Mesothelial cell of epicardium (in vitro differentiated cells): ENCODE results near the gene DHODH. TPM values are rescaled to one million over a fixed set of nuclear protein-coding genes. Genes with fewer than 3 reads are reported as not detected.
"Not testable (repeated sequence)": the region's sequence is repeated elsewhere in the genome, so short reads cannot be mapped to it uniquely, and the experiment has no call there.

Experiments used
- DNase-seq, 2 experiments: peaks; one replicate each; pipeline ENCODE4 v3.0.0; 2021; ENCODE audit warnings: low spot score in 2 of 2; ENCODE audit not compliant: unreplicated experiment in 2 of 2
- H3K27ac Mint-ChIP-seq: 2 replicates; pipeline ENCODE4 v1.8.0; 2021; ENCODE audit warnings: mixed read lengths
- H3K27me3 Mint-ChIP-seq: 2 replicates; pipeline ENCODE4 v1.8.0; 2021; ENCODE audit warnings: low read depth, mixed read lengths
- H3K36me3 Mint-ChIP-seq: 2 replicates; pipeline ENCODE4 v1.8.0; 2021; ENCODE audit warnings: mixed read lengths
- H3K4me1 Mint-ChIP-seq: 2 replicates; pipeline ENCODE4 v1.8.0; 2021; ENCODE audit warnings: mixed read lengths
- H3K4me3 Mint-ChIP-seq: 2 replicates; pipeline ENCODE4 v1.8.0; 2021; ENCODE audit warnings: mild to moderate bottlenecking, moderate library complexity, mixed read lengths
- H3K9me3 Mint-ChIP-seq: 2 replicates; pipeline ENCODE4 v1.8.0; 2021; ENCODE audit warnings: mixed read lengths
- total RNA-seq: library from RNA; stranded (reverse); gene quantifications from 3 replicates; pipeline ENCODE4 v1.2.1, GENCODE V29; 2021
- TF ChIP-seq, protein P1 (sequence below): fragments of 200-600 bp; sonication (generic); IDR thresholded peaks from one replicate; pipeline ENCODE4 v1.5.0; 2021; ENCODE audit warnings: antibody characterized with exemption; ENCODE audit not compliant: unreplicated experiment

DHODH gene
- total RNA-seq, 1 donor from 2014 or later: 11.7 TPM

DNA sequence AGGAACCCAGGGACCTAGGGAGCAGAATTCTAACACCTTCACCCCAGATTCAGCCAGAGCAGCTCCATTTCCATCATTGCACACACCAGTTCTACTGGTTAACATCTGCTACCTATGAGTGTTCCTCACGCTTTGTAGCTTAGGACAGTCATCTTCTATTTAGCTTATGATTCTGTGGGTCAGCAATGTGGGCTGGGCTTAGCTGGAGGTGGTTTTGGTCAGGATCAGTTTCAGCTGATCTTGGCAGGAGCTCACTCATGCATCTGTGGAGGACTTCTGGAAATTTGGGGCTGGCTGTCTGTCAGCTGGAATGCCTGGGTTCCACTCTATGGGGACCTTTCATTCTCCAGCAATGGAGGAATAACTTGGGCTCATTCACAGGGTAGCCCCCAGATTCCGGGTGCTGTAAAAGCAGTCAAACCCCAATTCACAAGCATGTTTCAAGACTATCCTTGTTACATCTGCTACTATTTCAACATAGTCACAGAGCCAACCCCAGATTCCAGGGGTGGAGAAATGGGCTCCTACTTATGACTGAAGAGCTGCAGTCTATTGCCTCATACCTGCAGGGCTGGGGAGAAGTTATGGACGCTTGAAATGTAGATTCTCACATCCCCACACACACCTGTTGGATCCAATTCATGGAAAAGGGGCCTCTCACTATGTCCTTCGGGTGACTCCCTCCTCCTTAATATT lies 42.4 kb downstream of the DHODH start:
- no peak for DNase-seq
- Mint-ChIP-seq H3K27ac (no peak overlapping the region), H3K4me1 (no peaks in the 10 kb centered on the region), H3K9me3 (peaks cover 14% of the 10 kb centered on the region), H3K27me3 (peaks cover 10% of the 10 kb centered on the region), H3K36me3 (peaks cover 3% of the 10 kb centered on the region), H3K4me3 (no peak overlapping the region)
- TF ChIP-seq, protein P1, sequence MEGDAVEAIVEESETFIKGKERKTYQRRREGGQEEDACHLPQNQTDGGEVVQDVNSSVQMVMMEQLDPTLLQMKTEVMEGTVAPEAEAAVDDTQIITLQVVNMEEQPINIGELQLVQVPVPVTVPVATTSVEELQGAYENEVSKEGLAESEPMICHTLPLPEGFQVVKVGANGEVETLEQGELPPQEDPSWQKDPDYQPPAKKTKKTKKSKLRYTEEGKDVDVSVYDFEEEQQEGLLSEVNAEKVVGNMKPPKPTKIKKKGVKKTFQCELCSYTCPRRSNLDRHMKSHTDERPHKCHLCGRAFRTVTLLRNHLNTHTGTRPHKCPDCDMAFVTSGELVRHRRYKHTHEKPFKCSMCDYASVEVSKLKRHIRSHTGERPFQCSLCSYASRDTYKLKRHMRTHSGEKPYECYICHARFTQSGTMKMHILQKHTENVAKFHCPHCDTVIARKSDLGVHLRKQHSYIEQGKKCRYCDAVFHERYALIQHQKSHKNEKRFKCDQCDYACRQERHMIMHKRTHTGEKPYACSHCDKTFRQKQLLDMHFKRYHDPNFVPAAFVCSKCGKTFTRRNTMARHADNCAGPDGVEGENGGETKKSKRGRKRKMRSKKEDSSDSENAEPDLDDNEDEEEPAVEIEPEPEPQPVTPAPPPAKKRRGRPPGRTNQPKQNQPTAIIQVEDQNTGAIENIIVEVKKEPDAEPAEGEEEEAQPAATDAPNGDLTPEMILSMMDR: no peak

DNA sequence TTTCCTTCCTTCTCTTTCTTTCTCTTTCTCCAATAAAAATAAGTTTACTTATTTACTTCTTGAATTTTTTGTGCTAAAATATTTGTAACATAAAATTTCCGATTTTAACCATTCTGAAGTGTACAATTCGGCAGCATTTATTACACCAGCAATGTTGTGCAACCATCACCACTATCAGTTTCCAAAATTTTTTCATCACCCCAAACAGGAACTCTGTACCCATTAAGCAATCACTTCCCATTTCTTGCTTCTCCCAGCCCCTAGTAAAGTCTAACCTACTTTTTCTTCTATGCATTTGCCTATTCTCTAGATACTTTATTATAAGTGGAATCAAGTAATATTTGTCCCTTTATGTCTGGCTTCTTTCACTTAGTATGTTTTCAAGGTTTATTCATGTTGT lies 43.3 kb downstream of the DHODH start:
- no peak for DNase-seq
- Mint-ChIP-seq H3K27ac (no peak overlapping the region), H3K4me3 (no peak overlapping the region), H3K4me1 (no peaks in the 10 kb centered on the region), H3K9me3 (peaks cover 14% of the 10 kb centered on the region), H3K27me3 (peaks cover 10% of the 10 kb centered on the region), H3K36me3 (peaks cover 3% of the 10 kb centered on the region)
- TF ChIP-seq, protein P1: no peak

DNA sequence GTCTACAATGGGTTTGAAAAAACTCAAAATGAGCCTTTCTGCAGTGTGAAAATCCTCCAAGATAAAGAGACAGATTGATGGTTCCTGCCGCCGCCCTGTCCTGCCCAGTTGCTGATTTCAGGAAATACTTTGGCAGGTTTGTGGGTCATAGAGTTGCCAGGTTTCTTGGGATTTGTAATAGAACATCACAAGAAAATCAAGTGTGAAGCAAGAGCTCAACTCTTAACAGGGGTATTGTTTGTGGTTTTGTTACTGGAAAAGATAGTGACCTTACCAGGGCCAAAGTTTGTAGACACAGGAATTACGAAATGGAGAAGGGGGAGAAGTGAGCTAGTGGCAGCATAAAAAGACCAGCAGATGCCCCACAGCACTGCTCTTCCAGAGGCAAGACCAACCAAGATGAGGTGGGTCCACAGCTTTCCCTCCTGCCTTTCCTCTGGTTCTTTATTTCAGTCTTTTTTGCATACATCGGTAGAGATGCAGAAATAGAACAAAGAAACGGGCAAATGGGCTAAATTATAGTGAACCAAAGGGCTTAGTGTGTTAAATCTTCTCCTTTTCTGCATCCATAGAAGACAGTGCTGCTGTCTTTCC lies 45.8 kb downstream of the DHODH start, which contains the start of gene HP:
Gene HP (plus strand): TSS at position 252 of the 594 bp plus-strand sequence. CDS start 148 bp downstream, at position 400.
- H3K4me1 Mint-ChIP-seq, DNase-seq, H3K27ac Mint-ChIP-seq, H3K4me3 Mint-ChIP-seq, H3K9me3 Mint-ChIP-seq, H3K36me3 Mint-ChIP-seq: not testable (repeated sequence)
- H3K27me3 Mint-ChIP-seq: peaks cover 12% of the 10 kb centered on the region

DNA sequence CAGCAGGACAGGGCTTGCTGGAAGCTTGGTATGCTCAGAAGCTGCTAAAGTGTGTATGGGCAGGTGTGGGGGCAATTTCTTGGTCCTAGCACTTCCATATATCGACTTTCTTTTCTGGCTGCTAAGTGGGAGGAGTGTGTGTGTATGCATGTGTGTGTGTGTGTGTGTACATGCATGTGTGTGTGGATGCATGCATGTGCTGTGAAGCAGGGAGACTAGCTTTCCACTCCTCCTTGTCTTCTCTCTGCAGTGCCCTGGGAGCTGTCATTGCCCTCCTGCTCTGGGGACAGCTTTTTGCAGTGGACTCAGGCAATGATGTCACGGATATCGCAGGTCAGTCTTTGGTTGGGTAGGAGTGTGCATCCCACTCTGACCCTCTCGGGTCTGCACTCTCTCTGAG lies 47.4 kb downstream of the DHODH start:
- Mint-ChIP-seq H3K4me1 (no peaks in the 10 kb centered on the region), H3K9me3 (no peaks in the 10 kb centered on the region), H3K27ac (no peak overlapping the region), H3K36me3 (no peaks in the 10 kb centered on the region), H3K4me3 (no peak overlapping the region), H3K27me3 (peaks cover 12% of the 10 kb centered on the region)
- TF ChIP-seq, protein P1: no peak
- DNase-seq: no peak

DNA sequence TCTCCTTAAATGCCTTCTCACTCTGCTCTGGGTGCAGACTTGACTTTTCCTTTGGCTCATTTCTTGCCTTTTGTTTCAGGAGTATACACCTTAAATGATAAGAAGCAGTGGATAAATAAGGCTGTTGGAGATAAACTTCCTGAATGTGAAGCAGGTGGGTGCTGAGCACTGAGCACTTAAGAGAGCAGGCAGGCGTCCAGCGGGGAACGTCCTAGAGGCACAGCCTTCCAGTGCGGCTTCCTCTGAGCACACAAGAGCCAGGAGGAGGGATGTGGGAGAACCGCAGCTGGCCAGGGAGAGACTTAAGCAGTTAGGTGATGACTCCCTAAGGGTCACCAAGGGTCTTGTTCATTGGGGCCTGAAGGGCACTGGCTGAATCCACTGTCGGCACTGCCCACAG lies 48.8 kb downstream of the DHODH start:
- not testable (repeated sequence) for DNase-seq, H3K9me3 Mint-ChIP-seq, H3K36me3 Mint-ChIP-seq, H3K4me1 Mint-ChIP-seq, H3K4me3 Mint-ChIP-seq, H3K27me3 Mint-ChIP-seq, H3K27ac Mint-ChIP-seq

DNA sequence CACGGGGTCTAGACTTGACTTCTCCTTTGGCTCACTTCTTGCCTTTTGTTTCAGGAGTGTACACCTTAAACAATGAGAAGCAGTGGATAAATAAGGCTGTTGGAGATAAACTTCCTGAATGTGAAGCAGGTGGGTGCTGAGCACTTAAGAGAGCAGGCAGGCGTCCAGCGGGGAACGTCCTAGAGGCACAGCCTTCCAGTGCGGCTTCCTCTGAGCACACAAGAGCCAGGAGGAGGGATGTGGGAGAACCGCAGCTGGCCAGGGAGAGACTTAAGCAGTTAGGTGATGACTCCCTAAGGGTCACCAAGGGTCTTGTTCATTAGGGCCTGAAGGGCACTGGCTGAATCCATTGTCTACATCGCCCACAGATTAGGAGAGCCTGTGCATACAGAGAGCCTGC lies 50.5 kb downstream of the DHODH start:
- H3K27me3 Mint-ChIP-seq, H3K27ac Mint-ChIP-seq, H3K4me3 Mint-ChIP-seq, H3K9me3 Mint-ChIP-seq, H3K36me3 Mint-ChIP-seq, H3K4me1 Mint-ChIP-seq, DNase-seq: not testable (repeated sequence)

DNA sequence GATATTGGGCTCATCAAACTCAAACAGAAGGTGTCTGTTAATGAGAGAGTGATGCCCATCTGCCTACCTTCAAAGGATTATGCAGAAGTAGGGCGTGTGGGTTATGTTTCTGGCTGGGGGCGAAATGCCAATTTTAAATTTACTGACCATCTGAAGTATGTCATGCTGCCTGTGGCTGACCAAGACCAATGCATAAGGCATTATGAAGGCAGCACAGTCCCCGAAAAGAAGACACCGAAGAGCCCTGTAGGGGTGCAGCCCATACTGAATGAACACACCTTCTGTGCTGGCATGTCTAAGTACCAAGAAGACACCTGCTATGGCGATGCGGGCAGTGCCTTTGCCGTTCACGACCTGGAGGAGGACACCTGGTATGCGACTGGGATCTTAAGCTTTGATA lies 51.9 kb downstream of the DHODH start:
- Mint-ChIP-seq H3K27me3 (peaks cover 2% of the 10 kb centered on the region), H3K4me1 (no peaks in the 10 kb centered on the region), H3K9me3 (no peaks in the 10 kb centered on the region), H3K27ac (no peak overlapping the region), H3K4me3 (no peak overlapping the region), H3K36me3 (peaks cover 3% of the 10 kb centered on the region)
- TF ChIP-seq, protein P1: no peak
- DNase-seq: no peak
